Activated CD4-positive, alpha-beta memory T cell treated with anti-CD3 and anti-CD28 coated beads, Interleukin-2, amount 10 ng/mL, durations not matched to agents 7 days and 5 days (primary cell): ENCODE measurements around the gene HSPA6. TPM values are rescaled to one million over a fixed set of nuclear protein-coding genes. Genes with fewer than 3 reads are reported as not detected.

Experiments
- CTCF ChIA-PET: fragments of 350-600 bp; sonication (Branson Sonifier 250); formaldehyde crosslinking; loops from one replicate; lab custom pipeline; 2021; ENCODE audit warnings: antibody characterized with exemption, inconsistent platforms; lab: Charles Lee
- POLR2A ChIA-PET: fragments of 350-600 bp; sonication (Branson Sonifier 250); formaldehyde crosslinking; loops from one replicate; lab custom pipeline; 2021; ENCODE audit warnings: antibody characterized with exemption; lab: Charles Lee
- DNase-seq: peaks from one replicate; pipeline ENCODE4 v3.0.0-alpha.2; 2020
- H3K27ac Mint-ChIP-seq: one replicate; pipeline ENCODE4 v1.8.0; 2021; ENCODE audit warnings: mild to moderate bottlenecking, mixed read lengths
- H3K27me3 Mint-ChIP-seq: one replicate; pipeline ENCODE4 v1.8.0; 2021; ENCODE audit warnings: mixed read lengths
- H3K36me3 Mint-ChIP-seq: one replicate; pipeline ENCODE4 v1.8.0; 2021; ENCODE audit warnings: low read depth, mixed read lengths
- H3K4me1 Mint-ChIP-seq: one replicate; pipeline ENCODE4 v1.8.0; 2021; ENCODE audit warnings: mixed read lengths
- H3K4me3 Mint-ChIP-seq: one replicate; pipeline ENCODE4 v1.8.0; 2021; ENCODE audit warnings: mild to moderate bottlenecking, mixed read lengths
- H3K9me3 Mint-ChIP-seq: one replicate; pipeline ENCODE4 v1.8.0; 2021; ENCODE audit warnings: mixed read lengths
- total RNA-seq, 2 experiments: library from RNA; stranded (reverse); gene quantifications; one replicate each; pipeline ENCODE4 v1.2.3, GENCODE V29; 2021

HSPA6 gene
- total RNA-seq, 2 experiments from 2014 or later, result 0.91 to 1.2 TPM

GRCh38 chr1:161494091-161494735 is 30.1 kb upstream of the HSPA6 start:
- peaks cover 29% of the 10 kb centered on the region for H3K4me1 Mint-ChIP-seq
- CTCF ChIA-PET, result no interaction called here
- no peak for DNase-seq
- no peaks in the 10 kb centered on the region for H3K36me3 Mint-ChIP-seq
- POLR2A ChIA-PET, result interaction anchor here (1.0 kb wide), 1 partner anchor 45 kb away, joined by 3 read pairs; no protein-coding TSS in a partner anchor
- H3K9me3 Mint-ChIP-seq, result no peaks in the 10 kb centered on the region
- no peak overlapping the region for H3K4me3 Mint-ChIP-seq
- peaks cover 62% of the 10 kb centered on the region for H3K27me3 Mint-ChIP-seq
- H3K27ac Mint-ChIP-seq, result no peak overlapping the region

GRCh38 chr1:161495490-161495889 is 28.9 kb upstream of the HSPA6 start:
- Mint-ChIP-seq H3K36me3 (no peaks in the 10 kb centered on the region), H3K27me3 (peaks cover 60% of the 10 kb centered on the region), H3K4me3 (no peak overlapping the region), H3K9me3 (no peaks in the 10 kb centered on the region), H3K4me1 (peaks cover 33% of the 10 kb centered on the region), H3K27ac (no peak overlapping the region)
- DNase-seq, result no peak
- CTCF ChIA-PET, result no interaction called here
- POLR2A ChIA-PET, result no interaction called here

GRCh38 chr1:161497961-161498360 is 26.4 kb upstream of the HSPA6 start:
- no peak overlapping the region for H3K27ac Mint-ChIP-seq
- POLR2A ChIA-PET, result no interaction called here
- DNase-seq, result no peak
- no peak overlapping the region for H3K4me3 Mint-ChIP-seq
- peaks cover 55% of the 10 kb centered on the region for H3K27me3 Mint-ChIP-seq
- no peaks in the 10 kb centered on the region for H3K36me3 Mint-ChIP-seq
- CTCF ChIA-PET, result interaction anchor here (1.3 kb wide), 1 partner anchor 14 kb away, joined by 7 read pairs; no protein-coding TSS in a partner anchor
- H3K9me3 Mint-ChIP-seq, result no peaks in the 10 kb centered on the region
- peaks cover 12% of the 10 kb centered on the region for H3K4me1 Mint-ChIP-seq

GRCh38 chr1:161498646-161499045 is 25.7 kb upstream of the HSPA6 start:
- H3K4me1 Mint-ChIP-seq, result peaks cover 12% of the 10 kb centered on the region
- CTCF ChIA-PET, result no interaction called here
- POLR2A ChIA-PET, result interaction anchor here (1.5 kb wide), 1 partner anchor 11 kb away, joined by 3 read pairs; no protein-coding TSS in a partner anchor

GRCh38 chr1:161499099-161500039 is 25.0 kb upstream of the HSPA6 start:
- no peak overlapping the region for H3K4me3 Mint-ChIP-seq
- CTCF ChIA-PET, result interaction anchor here (1.4 kb wide), 1 partner anchor 12 kb away, joined by 3 read pairs; no protein-coding TSS in a partner anchor
- H3K4me1 Mint-ChIP-seq, result peaks cover 12% of the 10 kb centered on the region
- H3K27ac Mint-ChIP-seq, result no peak overlapping the region
- H3K27me3 Mint-ChIP-seq, result peaks cover 53% of the 10 kb centered on the region
- no peaks in the 10 kb centered on the region for H3K36me3 Mint-ChIP-seq
- H3K9me3 Mint-ChIP-seq, result no peaks in the 10 kb centered on the region
- no peak for DNase-seq
- POLR2A ChIA-PET, result interaction anchor here (1.5 kb wide), 1 partner anchor 10 kb away, joined by 3 read pairs; no protein-coding TSS in a partner anchor

More at GRCh38 chr1:161498646-161499045, 25.7 kb upstream of the HSPA6 start:
- H3K27ac Mint-ChIP-seq, result no peak overlapping the region
- peaks cover 55% of the 10 kb centered on the region for H3K27me3 Mint-ChIP-seq
- H3K9me3 Mint-ChIP-seq, result no peaks in the 10 kb centered on the region
- no peaks in the 10 kb centered on the region for H3K36me3 Mint-ChIP-seq
- no peak for DNase-seq
- H3K4me3 Mint-ChIP-seq, result no peak overlapping the region

GRCh38 chr1:161501234-161501633 is 23.1 kb upstream of the HSPA6 start:
- CTCF ChIA-PET, result interaction anchor here (1.6 kb wide), 1 partner anchor 14 kb away, joined by 7 read pairs; no protein-coding TSS in a partner anchor
- H3K27me3 Mint-ChIP-seq, result peaks cover 49% of the 10 kb centered on the region

GRCh38 chr1:161502181-161502580 is 22.2 kb upstream of the HSPA6 start:
- ChIA-PET CTCF (interaction anchor here (1.6 kb wide), 1 partner anchor 15 kb away, joined by 7 read pairs; no protein-coding TSS in a partner anchor), POLR2A (no interaction called here)
- Mint-ChIP-seq H3K27ac (no peak overlapping the region), H3K4me3 (no peak overlapping the region), H3K4me1 (peaks cover 14% of the 10 kb centered on the region), H3K9me3 (no peaks in the 10 kb centered on the region), H3K36me3 (no peaks in the 10 kb centered on the region), H3K27me3 (peaks cover 45% of the 10 kb centered on the region)
- DNase-seq, result no peak

More at GRCh38 chr1:161501234-161501633, 23.1 kb upstream of the HSPA6 start:
- H3K36me3 Mint-ChIP-seq, result no peaks in the 10 kb centered on the region
- no peak for DNase-seq
- H3K27ac Mint-ChIP-seq, result no peak overlapping the region
- no peaks in the 10 kb centered on the region for H3K9me3 Mint-ChIP-seq
- H3K4me1 Mint-ChIP-seq, result peaks cover 14% of the 10 kb centered on the region
- POLR2A ChIA-PET, result no interaction called here
- H3K4me3 Mint-ChIP-seq, result no peak overlapping the region

- peaks cover 14% of the 10 kb centered on the region for H3K4me1 Mint-ChIP-seq
- peaks cover 42% of the 10 kb centered on the region for H3K27me3 Mint-ChIP-seq
- ChIA-PET CTCF (interaction anchor here (1.6 kb wide), 1 partner anchor 15 kb away, joined by 7 read pairs; no protein-coding TSS in a partner anchor), POLR2A (no interaction called here)
- no peak for DNase-seq
- H3K36me3 Mint-ChIP-seq, result no peaks in the 10 kb centered on the region
- H3K27ac Mint-ChIP-seq, result no peak overlapping the region
- H3K4me3 Mint-ChIP-seq, result no peak overlapping the region
- H3K9me3 Mint-ChIP-seq, result no peaks in the 10 kb centered on the region
These were observed 21.5 kb upstream of the HSPA6 start for GRCh38 chr1:161502641-161503393.

- H3K9me3 Mint-ChIP-seq, result no peaks in the 10 kb centered on the region
- H3K27ac Mint-ChIP-seq, result no peak overlapping the region
- no peaks in the 10 kb centered on the region for H3K36me3 Mint-ChIP-seq
- peaks cover 40% of the 10 kb centered on the region for H3K27me3 Mint-ChIP-seq
- no peak overlapping the region for H3K4me3 Mint-ChIP-seq
- DNase-seq, result no peak
- peaks cover 14% of the 10 kb centered on the region for H3K4me1 Mint-ChIP-seq
- CTCF ChIA-PET, result no interaction called here
- POLR2A ChIA-PET, result no interaction called here
These were observed 21.0 kb upstream of the HSPA6 start for GRCh38 chr1:161503394-161503748.

- no peaks in the 10 kb centered on the region for H3K36me3 Mint-ChIP-seq
- no peak for DNase-seq
- no peaks in the 10 kb centered on the region for H3K9me3 Mint-ChIP-seq
- H3K4me3 Mint-ChIP-seq, result no peak overlapping the region
- H3K4me1 Mint-ChIP-seq, result peaks cover 5% of the 10 kb centered on the region
- ChIA-PET CTCF (interaction anchor here (1.4 kb wide), 1 partner anchor 234 kb away, joined by 4 read pairs; no protein-coding TSS in a partner anchor), POLR2A (no interaction called here)
- peaks cover 23% of the 10 kb centered on the region for H3K27me3 Mint-ChIP-seq
- no peak overlapping the region for H3K27ac Mint-ChIP-seq
These were observed 18.7 kb upstream of the HSPA6 start for GRCh38 chr1:161505686-161506085.

- H3K4me3 Mint-ChIP-seq, result no peak overlapping the region
- CTCF ChIA-PET, result interaction anchor here (1.4 kb wide), 1 partner anchor 233 kb away, joined by 4 read pairs; no protein-coding TSS in a partner anchor
- H3K36me3 Mint-ChIP-seq, result no peaks in the 10 kb centered on the region
- no peak overlapping the region for H3K27ac Mint-ChIP-seq
- H3K27me3 Mint-ChIP-seq, result peaks cover 18% of the 10 kb centered on the region
- DNase-seq, result no peak
- H3K9me3 Mint-ChIP-seq, result no peaks in the 10 kb centered on the region
- POLR2A ChIA-PET, result no interaction called here
- peaks cover 5% of the 10 kb centered on the region for H3K4me1 Mint-ChIP-seq
These were observed 17.8 kb upstream of the HSPA6 start for GRCh38 chr1:161506336-161507223.
